HepG2 (cell line): ENCODE data around the gene TMEM44. TPM values are rescaled to one million over a fixed set of nuclear protein-coding genes. Genes with fewer than 3 reads are reported as not detected.
A peak's percentile ranks its signal among the peaks of the same experiment; 100 is the strongest.

Experiments
- ARID2 ChIP-seq: sonication (generic); formaldehyde crosslinking; IDR thresholded peaks from 2 replicates; pipeline ENCODE4 v1.8.1; 2022; ENCODE audit warnings: mild to moderate bottlenecking, missing genetic modification reagents, borderline replicate concordance
- ASH2L ChIP-seq: fragments of 300-600, 200-600 bp; sonication (generic); IDR thresholded peaks from 2 replicates; pipeline ENCODE4 v1.7.0; 2017; ENCODE audit warnings: low read depth, mild to moderate bottlenecking, moderate library complexity, mixed read lengths, low read length; ENCODE audit not compliant: insufficient read length
- DMAP1 ChIP-seq: IDR thresholded peaks from 2 replicates; pipeline ENCODE4 v1.6.1; 2016
- HNRNPK ChIP-seq: fragments of 200-400 bp; formaldehyde crosslinking; IDR thresholded peaks from 2 replicates; pipeline ENCODE4 v1.6.1; 2018; ENCODE audit warnings: low read length, low read depth, moderate library complexity, mild to moderate bottlenecking; ENCODE audit not compliant: poor library complexity, severe bottlenecking
- KMT2A ChIP-seq: sonication (generic); formaldehyde crosslinking; IDR thresholded peaks from 2 replicates; pipeline ENCODE4 v1.4.0; 2020; ENCODE audit warnings: missing genetic modification reagents
- MED13 ChIP-seq: sonication (generic); formaldehyde crosslinking; IDR thresholded peaks from 2 replicates; pipeline ENCODE4 v1.5.0; 2020; ENCODE audit warnings: missing genetic modification reagents
- MXD3 ChIP-seq: IDR thresholded peaks from 2 replicates; pipeline ENCODE4 v1.6.1; 2016; ENCODE audit warnings: mild to moderate bottlenecking, missing biosample characterization, missing genetic modification reagents
- PAX8 ChIP-seq: sonication (generic); formaldehyde crosslinking; IDR thresholded peaks from 2 replicates; pipeline ENCODE4 v1.8.0; 2022; ENCODE audit warnings: mild to moderate bottlenecking, missing genetic modification reagents, borderline replicate concordance
- POGK ChIP-seq: sonication (generic); formaldehyde crosslinking; conservative IDR thresholded peaks from 2 replicates; pipeline ENCODE4 v1.8.0; 2022; ENCODE audit warnings: mild to moderate bottlenecking, moderate library complexity, missing genetic modification reagents
- SNAPC2 ChIP-seq: sonication (generic); formaldehyde crosslinking; IDR thresholded peaks from 2 replicates; pipeline ENCODE4 v1.8.1; 2022; ENCODE audit warnings: mild to moderate bottlenecking, missing genetic modification reagents
- ZBTB34 ChIP-seq: sonication (generic); formaldehyde crosslinking; IDR thresholded peaks from 2 replicates; pipeline ENCODE4 v1.8.0; 2022; ENCODE audit warnings: mild to moderate bottlenecking, missing genetic modification reagents
- ZNF570 ChIP-seq: sonication (generic); formaldehyde crosslinking; IDR thresholded peaks from 2 replicates; pipeline ENCODE4 v1.4.0; 2020; ENCODE audit warnings: mild to moderate bottlenecking, missing genetic modification reagents, borderline replicate concordance
- ZNF619 ChIP-seq: sonication (generic); formaldehyde crosslinking; IDR thresholded peaks from 2 replicates; pipeline ENCODE4 v1.4.0; 2020; ENCODE audit warnings: mild to moderate bottlenecking, missing genetic modification reagents
- ZNF646 ChIP-seq: sonication (generic); formaldehyde crosslinking; IDR thresholded peaks from 2 replicates; pipeline ENCODE4 v1.9.0; 2021; ENCODE audit warnings: mild to moderate bottlenecking, missing genetic modification reagents
- ZNF691 ChIP-seq: sonication (generic); formaldehyde crosslinking; IDR thresholded peaks from 2 replicates; pipeline ENCODE4 v1.4.0; 2020; ENCODE audit warnings: missing genetic modification reagents, low read depth, mild to moderate bottlenecking, borderline replicate concordance
- ZSCAN22 ChIP-seq: sonication (generic); formaldehyde crosslinking; IDR thresholded peaks from 2 replicates; pipeline ENCODE4 v1.4.0; 2020; ENCODE audit warnings: mild to moderate bottlenecking, missing genetic modification reagents
- ZSCAN30 ChIP-seq: sonication (generic); formaldehyde crosslinking; IDR thresholded peaks from 2 replicates; pipeline ENCODE4 v1.5.0; 2020; ENCODE audit warnings: mild to moderate bottlenecking, missing genetic modification reagents
- polyA plus RNA-seq, 8 experiments: library from polyadenylated mRNA; depleted of rRNA in 3 of 8; stranded (reverse) in 7 of 8; unstranded in 1 of 8; fragments of >200 nt; fragmentation: Illumina TruSeq in 4 of 8; extraction: Trizol in 4 of 8; gene quantifications; 2 replicates each; pipeline versions ENCODE4 v1.2.1 to v1.2.3, GENCODE V29; 2011 to 2016; ENCODE audit warnings: low read depth in 4 of 8, missing spikeins in 1 of 8, mixed read lengths in 1 of 8; ENCODE audit not compliant: insufficient read depth in 1 of 8
- total RNA-seq, 5 experiments: library from RNA; depleted of rRNA; stranded (reverse); fragments of >200 nt; fragmentation: Illumina TruSeq; extraction: Trizol; gene quantifications; 2 replicates each; pipeline ENCODE4 v1.2.3, GENCODE V29; 2016; ENCODE audit warnings: low read depth in 1 of 5

Gene TMEM44
- total and polyA plus RNA-seq, 2 of the 13 experiments (the other 11 are each of a cell fraction or from before 2014, with no cell fraction given): 7.3 to 13.8 TPM

- TF ChIP-seq ZNF646 (CRISPR knock-in tag) (no peak), ZNF570 (CRISPR knock-in tag) (no peak), HNRNPK (no peak), ASH2L (peak; percentile 99), ZSCAN22 (CRISPR knock-in tag) (no peak), ARID2 (no peak), ZBTB34 (CRISPR knock-in tag) (no peak), PAX8 (CRISPR knock-in tag) (no peak), MXD3 (CRISPR knock-in tag) (no peak; the same call in 1 of the 2 replicates), ZNF619 (CRISPR knock-in tag) (no peak; the same call in 1 of the 2 replicates), SNAPC2 (no peak; the same call in 1 of the 2 replicates), MED13 (CRISPR knock-in tag) (no peak), POGK (CRISPR knock-in tag) (peak; percentile 61; the same call in 1 of the 2 replicates), ZSCAN30 (no peak), DMAP1 (peak; percentile 77; the same call in 1 of the 2 replicates), ZNF691 (peak; percentile 69; the same call in 1 of the 2 replicates), KMT2A (CRISPR knock-in tag) (peak; percentile 78)
- TF ChIP-seq, all 625 proteins: peak for 243
Observed at GRCh38 chr3:194671900-194672808, 38.9 kb upstream of the TMEM44 start, which contains the start of gene LSG1 (continued).
